ENCODE measurements around the gene MSMP. TPM values are rescaled to one million over a fixed set of nuclear protein-coding genes. Genes with fewer than 3 reads are reported as not detected.
A peak's percentile ranks its signal among the peaks of the same experiment; 100 is the strongest.

The MSMP gene
- total and polyA plus RNA-seq, 10 of the 15 experiments (the other 5 are each of a cell fraction or from before 2014, with no cell fraction given), result 0.33 to 2.4 (median 0.86) TPM; not detected in 4

DNA sequence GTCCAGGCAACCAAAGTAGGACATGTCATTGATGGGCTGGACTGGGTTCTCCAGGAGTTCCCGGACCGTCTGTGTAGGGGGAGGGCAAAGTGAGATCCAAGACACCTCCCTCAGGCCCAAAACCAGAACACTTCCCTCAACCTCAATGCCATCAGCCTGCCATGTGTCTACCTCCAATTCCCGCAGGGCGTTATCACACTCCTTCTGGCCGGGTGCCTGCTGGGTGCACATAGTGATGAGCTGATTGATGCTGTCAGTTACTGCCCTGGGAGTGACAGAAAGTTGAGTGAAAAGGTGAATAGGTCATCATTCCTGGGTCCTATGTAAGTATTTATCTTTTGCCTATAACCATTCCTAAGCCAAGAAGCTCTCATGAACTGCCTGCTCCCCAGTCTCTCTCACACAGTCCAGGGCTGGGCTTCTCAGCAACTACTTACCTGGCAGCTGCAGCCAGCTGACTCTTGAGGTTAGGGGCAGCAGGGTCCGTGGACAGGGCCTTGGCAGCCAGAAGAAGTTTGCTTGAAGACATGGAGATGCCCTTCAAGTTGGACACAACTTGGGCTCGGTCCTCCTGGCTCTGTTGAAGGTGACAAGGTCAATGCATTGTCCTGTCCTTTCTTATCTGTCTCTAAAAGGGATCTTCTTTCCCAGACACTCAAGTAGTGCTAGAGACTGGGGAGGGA is 43.1 kb downstream of the MSMP start:
- WGBS (ENCODE audit: insufficient coverage, insufficient replicate concordance, low lambda C conversion rate, missing lambda C conversion rate), result 96% methylated on average over 7 of the region's 7 CpGs
- ChIA-PET RAD21 (ENCODE audit: unreplicated experiment) (no interaction called here), POLR2A (interaction anchor here (3.5 kb wide), 1 partner anchor 17 kb away, joined by 14 read pairs; no protein-coding TSS in a partner anchor), SMC1A (ENCODE audit: uncharacterized antibody, unreplicated experiment) (interaction anchor here (0.6 to 2.7 kb wide), 2 partner anchors 17 to 85 kb away, joined by 3 to 10 read pairs; no protein-coding TSS in a partner anchor), CTCF (interaction anchor here (0.6 to 5.8 kb wide), 5 partner anchors 15 to 50 kb away, joined by 3 to 39 read pairs (median 4); no protein-coding TSS in a partner anchor)
- DNase-seq (ENCODE audit: low read depth, low spot score) (no peak), ATAC-seq (no peak), FAIRE-seq (no peak)
- no peak overlapping the region for H3K4me2 ChIP-seq (ENCODE audit: control insufficient read depth, insufficient read depth)
- H3K9me3 ChIP-seq (replicated peaks; ENCODE audit: control insufficient read depth, insufficient read depth, low read length), result no peaks in the 10 kb centered on the region
- no peak overlapping the region for H2AFZ ChIP-seq (ENCODE audit: control insufficient read depth, low read depth, low read length)
- no peak overlapping the region for H3K9ac ChIP-seq (ENCODE audit: control insufficient read depth, insufficient read depth, low read length)
- TSS peak; percentile 46 for BruUV-seq (replicated peaks)
- no peaks in the 10 kb centered on the region for H4K20me1 ChIP-seq (ENCODE audit: control insufficient read depth, insufficient read depth)
- H3K4me1 ChIP-seq (ENCODE audit: control insufficient read depth, insufficient read depth, low read length), result peaks cover 14% of the 10 kb centered on the region
- in situ Hi-C loops (cut with MboI) (no loop called here), intact Hi-C loops (cut with micrococcal nuclease; ENCODE audit: unreplicated experiment) (no loop called here)
- no peak overlapping the region for H3K27ac ChIP-seq (ENCODE audit: control insufficient read depth, insufficient read depth)
- no peaks in the 10 kb centered on the region for H3K27me3 ChIP-seq (replicated peaks in 1 of 2; ENCODE audit: control insufficient read depth in 2 of 2, insufficient read depth in 2 of 2, low read length in 1 of 2)
- H3K79me2 ChIP-seq (ENCODE audit: control insufficient read depth, insufficient read depth, low read length), result no peaks in the 10 kb centered on the region
- no peak overlapping the region for H3K4me3 ChIP-seq
- TF ChIP-seq PAX5 (IDR thresholded peaks at IDR 0.05; ENCODE audit: borderline replicate concordance, low read depth, low read length) (no peak), YY1 (IDR thresholded peaks at IDR 0.05; ENCODE audit: low read depth, low read length) (no peak), MYB (IDR thresholded peaks at IDR 0.05; ENCODE audit: borderline replicate concordance, low read depth, low read length) (no peak), MXI1 (IDR thresholded peaks at IDR 0.05; ENCODE audit: low read depth, low read length) (no peak), SMAD5 (IDR thresholded peaks at IDR 0.05; ENCODE audit: low read depth) (no peak), LARP7 (IDR thresholded peaks at IDR 0.05) (no peak), KDM1A (IDR thresholded peaks at IDR 0.05; ENCODE audit: borderline replicate concordance) (no peak), SREBF2 (IDR thresholded peaks at IDR 0.05; ENCODE audit: low read length) (no peak), ASH2L (IDR thresholded peaks at IDR 0.05; ENCODE audit: borderline replicate concordance, low read depth) (no peak), SUPT20H (IDR thresholded peaks at IDR 0.05; ENCODE audit: borderline replicate concordance, control insufficient read depth, low read depth, low read length) (no peak), MEF2B (IDR thresholded peaks at IDR 0.05; ENCODE audit: partially characterized antibody, poor library complexity, severe bottlenecking) (no peak), USF2 (IDR thresholded peaks at IDR 0.05; ENCODE audit: borderline replicate concordance, low read depth, low read length) (no peak), EP300 (IDR thresholded peaks at IDR 0.05; ENCODE audit: borderline replicate concordance in 1 of 2, control insufficient read depth in 1 of 2, low read depth in 2 of 2, low read length in 2 of 2) (no peak)
- TF ChIP-seq, protein P1, sequence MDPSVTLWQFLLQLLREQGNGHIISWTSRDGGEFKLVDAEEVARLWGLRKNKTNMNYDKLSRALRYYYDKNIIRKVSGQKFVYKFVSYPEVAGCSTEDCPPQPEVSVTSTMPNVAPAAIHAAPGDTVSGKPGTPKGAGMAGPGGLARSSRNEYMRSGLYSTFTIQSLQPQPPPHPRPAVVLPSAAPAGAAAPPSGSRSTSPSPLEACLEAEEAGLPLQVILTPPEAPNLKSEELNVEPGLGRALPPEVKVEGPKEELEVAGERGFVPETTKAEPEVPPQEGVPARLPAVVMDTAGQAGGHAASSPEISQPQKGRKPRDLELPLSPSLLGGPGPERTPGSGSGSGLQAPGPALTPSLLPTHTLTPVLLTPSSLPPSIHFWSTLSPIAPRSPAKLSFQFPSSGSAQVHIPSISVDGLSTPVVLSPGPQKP (IDR thresholded peaks at IDR 0.05; ENCODE audit: low read depth, low read length), result no peak
- TF ChIP-seq, protein P2, sequence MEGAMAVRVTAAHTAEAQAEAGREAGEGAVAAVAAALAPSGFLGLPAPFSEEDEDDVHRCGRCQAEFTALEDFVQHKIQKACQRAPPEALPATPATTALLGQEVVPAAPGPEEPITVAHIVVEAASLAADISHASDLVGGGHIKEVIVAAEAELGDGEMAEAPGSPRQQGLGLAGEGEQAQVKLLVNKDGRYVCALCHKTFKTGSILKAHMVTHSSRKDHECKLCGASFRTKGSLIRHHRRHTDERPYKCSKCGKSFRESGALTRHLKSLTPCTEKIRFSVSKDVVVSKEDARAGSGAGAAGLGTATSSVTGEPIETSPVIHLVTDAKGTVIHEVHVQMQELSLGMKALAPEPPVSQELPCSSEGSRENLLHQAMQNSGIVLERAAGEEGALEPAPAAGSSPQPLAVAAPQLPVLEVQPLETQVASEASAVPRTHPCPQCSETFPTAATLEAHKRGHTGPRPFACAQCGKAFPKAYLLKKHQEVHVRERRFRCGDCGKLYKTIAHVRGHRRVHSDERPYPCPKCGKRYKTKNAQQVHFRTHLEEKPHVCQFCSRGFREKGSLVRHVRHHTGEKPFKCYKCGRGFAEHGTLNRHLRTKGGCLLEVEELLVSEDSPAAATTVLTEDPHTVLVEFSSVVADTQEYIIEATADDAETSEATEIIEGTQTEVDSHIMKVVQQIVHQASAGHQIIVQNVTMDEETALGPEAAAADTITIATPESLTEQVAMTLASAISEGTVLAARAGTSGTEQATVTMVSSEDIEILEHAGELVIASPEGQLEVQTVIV (IDR thresholded peaks at IDR 0.05; ENCODE audit: borderline replicate concordance, partially characterized antibody), result no peak
- H3K36me3 ChIP-seq (ENCODE audit: control insufficient read depth in 2 of 2, insufficient read depth in 2 of 2, low read length in 1 of 2), result peaks cover 45 to 49% of the 10 kb centered on the region in 2 experiments

All from GM12878 (cell line).